Osteoblast (primary cell): ENCODE results near the gene ACOT8. TPM values are rescaled to one million over a fixed set of nuclear protein-coding genes. Genes with fewer than 3 reads are reported as not detected.

Experiments
- DNase-seq: peaks from one replicate; pipeline ENCODE4 v3.0.0; 2011; ENCODE audit warnings: low spot score, mixed read lengths; ENCODE audit not compliant: insufficient read length; ENCODE audit errors: missing footprints
- H2AFZ ChIP-seq: 2 replicates; pipeline ENCODE4 v1.6.0; 2011; ENCODE audit warnings: mild to moderate bottlenecking, low read length
- H3K27ac ChIP-seq: 2 replicates; pipeline ENCODE4 v1.5.1; 2011; ENCODE audit warnings: mild to moderate bottlenecking, low read depth, low read length, moderate library complexity
- H3K27me3 ChIP-seq: 2 replicates; pipeline ENCODE4 v1.6.0; 2012; ENCODE audit warnings: mild to moderate bottlenecking, control low read depth, inconsistent platforms, low read length, moderate library complexity; ENCODE audit not compliant: insufficient read depth
- H3K36me3 ChIP-seq: 2 replicates; pipeline ENCODE4 v1.5.1; 2011; ENCODE audit warnings: mild to moderate bottlenecking, low read length, control low read depth, moderate library complexity; ENCODE audit not compliant: insufficient read depth
- H3K4me1 ChIP-seq: 2 replicates; pipeline ENCODE4 v1.5.1; 2011; ENCODE audit warnings: mild to moderate bottlenecking, low read length, control low read depth, moderate library complexity; ENCODE audit not compliant: insufficient read depth
- H3K4me2 ChIP-seq: 2 replicates; pipeline ENCODE4 v1.6.0; 2011; ENCODE audit warnings: mild to moderate bottlenecking, low read length; ENCODE audit not compliant: insufficient read depth
- H3K4me3 ChIP-seq: fragments of 200-600 bp; sonication (generic); 3 replicates; pipeline ENCODE4 v1.5.1; 2012; ENCODE audit warnings: mild to moderate bottlenecking, low read length, inconsistent platforms; ENCODE audit not compliant: insufficient read depth
- H3K79me2 ChIP-seq: 2 replicates; pipeline ENCODE4 v1.6.0; 2012; ENCODE audit warnings: mild to moderate bottlenecking, low read length, control low read depth, inconsistent platforms; ENCODE audit not compliant: insufficient read depth
- H3K9me3 ChIP-seq: 2 replicates; pipeline ENCODE4 v1.5.1; 2011; ENCODE audit warnings: low read depth, low read length, control low read depth
- H4K20me1 ChIP-seq: 2 replicates; pipeline ENCODE4 v1.6.0; 2012; ENCODE audit warnings: mild to moderate bottlenecking, low read length, control low read depth; ENCODE audit not compliant: insufficient read depth
- total RNA-seq: library from RNA; depleted of rRNA; stranded (reverse); fragments of >200 nt; gene quantifications from 2 replicates; pipeline ENCODE4 v1.2.3, GENCODE V29; 2012
- TF ChIP-seq, protein P1 (sequence below): IDR thresholded peaks from 2 replicates; pipeline ENCODE4 v1.5.1; 2011; ENCODE audit warnings: mild to moderate bottlenecking, low read depth, low read length, moderate library complexity; ENCODE audit errors: extremely low read depth

ACOT8 gene
- total RNA-seq, 1 donor = 31.8 TPM

- H3K4me2 ChIP-seq = peak overlapping the region; percentile 53
- H4K20me1 ChIP-seq = no peaks in the 10 kb centered on the region
- TF ChIP-seq, protein P1, sequence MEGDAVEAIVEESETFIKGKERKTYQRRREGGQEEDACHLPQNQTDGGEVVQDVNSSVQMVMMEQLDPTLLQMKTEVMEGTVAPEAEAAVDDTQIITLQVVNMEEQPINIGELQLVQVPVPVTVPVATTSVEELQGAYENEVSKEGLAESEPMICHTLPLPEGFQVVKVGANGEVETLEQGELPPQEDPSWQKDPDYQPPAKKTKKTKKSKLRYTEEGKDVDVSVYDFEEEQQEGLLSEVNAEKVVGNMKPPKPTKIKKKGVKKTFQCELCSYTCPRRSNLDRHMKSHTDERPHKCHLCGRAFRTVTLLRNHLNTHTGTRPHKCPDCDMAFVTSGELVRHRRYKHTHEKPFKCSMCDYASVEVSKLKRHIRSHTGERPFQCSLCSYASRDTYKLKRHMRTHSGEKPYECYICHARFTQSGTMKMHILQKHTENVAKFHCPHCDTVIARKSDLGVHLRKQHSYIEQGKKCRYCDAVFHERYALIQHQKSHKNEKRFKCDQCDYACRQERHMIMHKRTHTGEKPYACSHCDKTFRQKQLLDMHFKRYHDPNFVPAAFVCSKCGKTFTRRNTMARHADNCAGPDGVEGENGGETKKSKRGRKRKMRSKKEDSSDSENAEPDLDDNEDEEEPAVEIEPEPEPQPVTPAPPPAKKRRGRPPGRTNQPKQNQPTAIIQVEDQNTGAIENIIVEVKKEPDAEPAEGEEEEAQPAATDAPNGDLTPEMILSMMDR = peak; percentile 55
- H3K36me3 ChIP-seq = no peaks in the 10 kb centered on the region
- no peaks in the 10 kb centered on the region for H3K9me3 ChIP-seq
- DNase-seq = peak; percentile 87
- H3K27me3 ChIP-seq = peaks cover 10% of the 10 kb centered on the region
- H3K4me1 ChIP-seq = peaks cover 20% of the 10 kb centered on the region
- peak overlapping the region; percentile 13 for H3K4me3 ChIP-seq
- H3K27ac ChIP-seq = no peak overlapping the region
- H2AFZ ChIP-seq = peak overlapping the region; percentile 39
- no peaks in the 10 kb centered on the region for H3K79me2 ChIP-seq
Measured at GRCh38 chr20:45823949-45824835, 33.0 kb downstream of the ACOT8 start.

- no peaks in the 10 kb centered on the region for H3K36me3 ChIP-seq
- no peaks in the 10 kb centered on the region for H3K79me2 ChIP-seq
- DNase-seq = peak; percentile 89
- H3K9me3 ChIP-seq = no peaks in the 10 kb centered on the region
- peaks cover 13% of the 10 kb centered on the region for H3K4me1 ChIP-seq
- TF ChIP-seq, protein P1 = no peak
- peak overlapping the region; percentile 19 for H3K4me3 ChIP-seq
- H3K4me2 ChIP-seq = peak overlapping the region; percentile 43
- peak overlapping the region; percentile 22 for H2AFZ ChIP-seq
- no peak overlapping the region for H3K27ac ChIP-seq
- H4K20me1 ChIP-seq = no peaks in the 10 kb centered on the region
- H3K27me3 ChIP-seq = peaks cover 10% of the 10 kb centered on the region
Measured at GRCh38 chr20:45822857-45823256, 34.3 kb downstream of the ACOT8 start.

- H3K4me3 ChIP-seq = no peak overlapping the region
- H2AFZ ChIP-seq = no peak overlapping the region
- peaks cover 18% of the 10 kb centered on the region for H3K4me1 ChIP-seq
- H3K79me2 ChIP-seq = no peaks in the 10 kb centered on the region
- H3K36me3 ChIP-seq = peaks cover 5% of the 10 kb centered on the region
- no peak overlapping the region for H3K27ac ChIP-seq
- H3K4me2 ChIP-seq = no peak overlapping the region
- no peaks in the 10 kb centered on the region for H3K9me3 ChIP-seq
- no peaks in the 10 kb centered on the region for H4K20me1 ChIP-seq
- TF ChIP-seq, protein P1 = no peak
- DNase-seq = no peak
- peaks cover 10% of the 10 kb centered on the region for H3K27me3 ChIP-seq
Measured at GRCh38 chr20:45821947-45822346, 35.2 kb downstream of the ACOT8 start.

- no peak overlapping the region for H3K4me3 ChIP-seq
- H4K20me1 ChIP-seq = no peaks in the 10 kb centered on the region
Measured at GRCh38 chr20:45819466-45819865, 37.7 kb downstream of the ACOT8 start.

More at GRCh38 chr20:45819466-45819865, 37.7 kb downstream of the ACOT8 start:
- TF ChIP-seq, protein P1 = no peak
- Histone ChIP-seq H3K79me2 (peaks cover 9% of the 10 kb centered on the region), H3K9me3 (no peaks in the 10 kb centered on the region), H2AFZ (no peak overlapping the region), H3K4me2 (no peak overlapping the region), H3K4me1 (peaks cover 6% of the 10 kb centered on the region), H3K36me3 (peaks cover 17% of the 10 kb centered on the region), H3K27me3 (peaks cover 10% of the 10 kb centered on the region), H3K27ac (no peak overlapping the region)
- DNase-seq = no peak
